Liver (tissue), 9 donors: ENCODE results near the gene NPY5R. TPM values are rescaled to one million over a fixed set of nuclear protein-coding genes. Genes with fewer than 3 reads are reported as not detected.

Source experiments
- DNase-seq: peaks from one replicate; pipeline ENCODE4 v3.0.0-alpha.2; 2017; ENCODE audit warnings: low spot score
- H3K27ac ChIP-seq, 2 donors: one replicate each; pipeline ENCODE4 v1.7.0; 2013; ENCODE audit warnings: inconsistent platforms in 2 of 2, low read length in 2 of 2, control low read depth in 1 of 2, low read depth in 1 of 2, mild to moderate bottlenecking in 1 of 2
- H3K27me3 ChIP-seq, 4 donors: one replicate each; pipeline versions ENCODE4 v1.6.1 to v1.7.0; 2013; ENCODE audit warnings: low read length in 3 of 4, inconsistent platforms in 1 of 4, mild to moderate bottlenecking in 1 of 4, moderate library complexity in 1 of 4; ENCODE audit not compliant: control insufficient read depth in 4 of 4, insufficient read depth in 4 of 4
- H3K36me3 ChIP-seq, 4 donors: one replicate each; pipeline versions ENCODE4 v1.6.1 to v1.7.0; 2013; ENCODE audit warnings: low read length in 3 of 4, mild to moderate bottlenecking in 3 of 4, low read depth in 1 of 4, moderate library complexity in 1 of 4; ENCODE audit not compliant: control insufficient read depth in 4 of 4, insufficient read depth in 3 of 4
- H3K4me1 ChIP-seq, 4 donors: one replicate each; pipeline versions ENCODE4 v1.6.1 to v1.7.0; 2013; ENCODE audit warnings: low read length in 3 of 4, mild to moderate bottlenecking in 3 of 4, moderate library complexity in 1 of 4; ENCODE audit not compliant: control insufficient read depth in 4 of 4, insufficient read depth in 4 of 4
- H3K4me3 ChIP-seq, 3 donors: one replicate each; pipeline versions ENCODE4 v1.6.1 to v1.7.0; 2013; ENCODE audit warnings: low read length in 3 of 3, control low read depth in 1 of 3, low read depth in 1 of 3, mild to moderate bottlenecking in 1 of 3
- H3K9ac ChIP-seq, 2 donors: one replicate each; pipeline ENCODE4 v1.7.0; 2013; ENCODE audit warnings: low read length in 2 of 2, mild to moderate bottlenecking in 2 of 2, moderate library complexity in 2 of 2, control low read depth in 1 of 2, low read depth in 1 of 2
- H3K9me3 ChIP-seq, 4 donors: one replicate each; pipeline versions ENCODE4 v1.6.1 to v1.7.0; 2013; ENCODE audit warnings: low read length in 3 of 4; ENCODE audit not compliant: control insufficient read depth in 4 of 4
- CTCF ChIP-seq: fragments of 150-350 bp; IDR thresholded peaks from 2 replicates; pipeline ENCODE4 v1.5.1; 2017; ENCODE audit warnings: improper control_type of control experiment, low read depth, low read length; ENCODE audit not compliant: missing input control
- FOXA2 ChIP-seq: IDR thresholded peaks from 2 replicates; pipeline ENCODE4 v1.6.1; 2016; ENCODE audit warnings: antibody characterized with exemption
- GABPA ChIP-seq, 2 donors: IDR thresholded peaks in 1 of 2; conservative IDR thresholded peaks in 1 of 2; 2 replicates each; pipeline ENCODE4 v1.6.1; 2016; ENCODE audit warnings: antibody characterized with exemption in 2 of 2, mild to moderate bottlenecking in 1 of 2, moderate library complexity in 1 of 2
- HNF4A ChIP-seq, 2 donors: conservative IDR thresholded peaks; 2 replicates each; pipeline ENCODE4 v1.6.1; 2016; ENCODE audit warnings: antibody characterized with exemption in 2 of 2, mild to moderate bottlenecking in 2 of 2
- HNF4G ChIP-seq: IDR thresholded peaks from 2 replicates; pipeline ENCODE4 v1.6.1; 2016; ENCODE audit warnings: antibody characterized with exemption
- JUND ChIP-seq, 2 donors: IDR thresholded peaks; 2 replicates each; pipeline ENCODE4 v1.6.1; 2016; ENCODE audit warnings: antibody characterized with exemption in 2 of 2
- MAX ChIP-seq: IDR thresholded peaks from 2 replicates; pipeline ENCODE4 v1.6.1; 2016; ENCODE audit warnings: antibody characterized with exemption
- NR2F2 ChIP-seq: IDR thresholded peaks from 2 replicates; pipeline ENCODE4 v1.6.1; 2016; ENCODE audit warnings: antibody characterized with exemption
- REST ChIP-seq: IDR thresholded peaks from 2 replicates; pipeline ENCODE4 v1.6.1; 2016; ENCODE audit warnings: antibody characterized with exemption, mild to moderate bottlenecking
- RXRA ChIP-seq, 2 donors: IDR thresholded peaks; 2 replicates each; pipeline ENCODE4 v1.6.1; 2017 to 2018; ENCODE audit warnings: antibody characterized with exemption in 2 of 2, mild to moderate bottlenecking in 1 of 2
- SP1 ChIP-seq: IDR thresholded peaks from 2 replicates; pipeline ENCODE4 v1.6.1; 2018; ENCODE audit warnings: antibody characterized with exemption, mild to moderate bottlenecking
- TAF1 ChIP-seq: conservative IDR thresholded peaks from 2 replicates; pipeline ENCODE4 v1.6.1; 2016; ENCODE audit warnings: antibody characterized with exemption, mild to moderate bottlenecking
- YY1 ChIP-seq: IDR thresholded peaks from 2 replicates; pipeline ENCODE4 v1.6.1; 2016; ENCODE audit warnings: antibody characterized with exemption, mild to moderate bottlenecking
- ZBTB33 ChIP-seq: IDR thresholded peaks from 2 replicates; pipeline ENCODE4 v1.6.1; 2016; ENCODE audit warnings: antibody characterized with exemption
- WGBS: extraction: QIAGEN DNeasy Blood & Tissue Kit; methylation state at CpG from one replicate; pipeline ENCODE4 v1.1.7; 2013; 5-methylcytosine and 5-hydroxymethylcytosine counted together
- polyA plus RNA-seq, 2 donors: library from polyadenylated mRNA; stranded (reverse) in 1 of 2; unstranded in 1 of 2; fragments of 200-250 nt in 1 of 2; fragments of >200 nt in 1 of 2; fragmentation: Nextera tagmentation in 1 of 2; extraction: Ambion mirVana in 1 of 2; gene quantifications; one replicate each; pipeline versions ENCODE4 v1.2.1 to v1.2.3, GENCODE V29; 2013 to 2015
- total RNA-seq, 2 donors: library from RNA; depleted of rRNA; stranded (reverse); fragments of >200 nt; gene quantifications; one replicate each; pipeline ENCODE4 v1.2.3, GENCODE V29; 2014
- donor health status: healthy.
- donor health status: healthy.
- donor health status: healthy.
- donor health status: healthy.
- donor health status: healthy.

The NPY5R gene
- total and polyA plus RNA-seq, 4 donors: 0.24 to 0.51 (median 0.39) TPM

- Histone ChIP-seq H3K9me3 (no peaks in the 10 kb centered on the region), H3K36me3 (no peaks in the 10 kb centered on the region), H3K4me3 (no peak overlapping the region), H3K27ac (no peak overlapping the region), H3K27me3 (no peaks in the 10 kb centered on the region), H3K9ac (no peak overlapping the region), H3K4me1 (no peaks in the 10 kb centered on the region)
- 81% methylated on average over 2 of the region's 2 CpGs for WGBS
- DNase-seq: no peak
- TF ChIP-seq FOXA2 (no peak), RXRA (IDR thresholded peaks at IDR 0.05) (no peak)
Observed at GRCh38 chr4:163303069-163303468, 40.6 kb upstream of the NPY5R start.

GRCh38 chr4:163309466-163309865, 34.2 kb upstream of the NPY5R start:
- TF ChIP-seq SP1 (no peak), HNF4A (conservative IDR thresholded peaks at IDR 0.05) (no peak), NR2F2 (no peak), FOXA2 (no peak), TAF1 (no peak), JUND (IDR thresholded peaks at IDR 0.05) (no peak), ZBTB33 (no peak), REST (no peak)
- Histone ChIP-seq H3K27me3 (no peaks in the 10 kb centered on the region), H3K27ac (no peak overlapping the region), H3K9ac (no peak overlapping the region), H3K4me3 (no peak overlapping the region), H3K9me3 (no peaks in the 10 kb centered on the region), H3K4me1 (no peaks in the 10 kb centered on the region), H3K36me3 (no peaks in the 10 kb centered on the region)
- no peak for DNase-seq
- 67% methylated on average over 1 of the region's 1 CpG for WGBS

- Histone ChIP-seq H3K27ac (no peak overlapping the region), H3K36me3 (no peaks in the 10 kb centered on the region), H3K9ac (no peak overlapping the region), H3K4me1 (no peaks in the 10 kb centered on the region), H3K4me3 (no peak overlapping the region), H3K9me3 (peaks cover 3 to 11% (median 8%) of the 10 kb centered on the region in 4 donors), H3K27me3 (peaks cover 0 to 6% (median 0%) of the 10 kb centered on the region in 4 donors)
- WGBS: 27% methylated on average over 1 of the region's 1 CpG
- DNase-seq: no peak
- TF ChIP-seq JUND (IDR thresholded peaks at IDR 0.05) (no peak), YY1 (no peak), REST (no peak), RXRA (IDR thresholded peaks at IDR 0.05) (no peak), TAF1 (no peak), ZBTB33 (no peak), FOXA2 (no peak), HNF4G (no peak), MAX (no peak), GABPA (IDR thresholded peaks at IDR 0.05 in 1 of 2, conservative IDR thresholded peaks at IDR 0.05 in 1 of 2) (no peak), CTCF (no peak)
Observed at GRCh38 chr4:163317110-163317509, 26.6 kb upstream of the NPY5R start.
